Astrocyte (in vitro differentiated cells and primary cell): ENCODE measurements around the gene RAPGEF5.

Experiments
- CTCF ChIP-seq: IDR thresholded peaks from 2 replicates; pipeline ENCODE4 v1.5.1; 2011; ENCODE audit warnings: low read depth, mild to moderate bottlenecking, inconsistent platforms, low read length, moderate library complexity; ENCODE audit not compliant: insufficient read depth
- EZH2 ChIP-seq: IDR thresholded peaks from 2 replicates; pipeline ENCODE4 v1.6.1; 2012; ENCODE audit warnings: mild to moderate bottlenecking, low read length, inconsistent platforms; ENCODE audit not compliant: insufficient read depth

DNA sequence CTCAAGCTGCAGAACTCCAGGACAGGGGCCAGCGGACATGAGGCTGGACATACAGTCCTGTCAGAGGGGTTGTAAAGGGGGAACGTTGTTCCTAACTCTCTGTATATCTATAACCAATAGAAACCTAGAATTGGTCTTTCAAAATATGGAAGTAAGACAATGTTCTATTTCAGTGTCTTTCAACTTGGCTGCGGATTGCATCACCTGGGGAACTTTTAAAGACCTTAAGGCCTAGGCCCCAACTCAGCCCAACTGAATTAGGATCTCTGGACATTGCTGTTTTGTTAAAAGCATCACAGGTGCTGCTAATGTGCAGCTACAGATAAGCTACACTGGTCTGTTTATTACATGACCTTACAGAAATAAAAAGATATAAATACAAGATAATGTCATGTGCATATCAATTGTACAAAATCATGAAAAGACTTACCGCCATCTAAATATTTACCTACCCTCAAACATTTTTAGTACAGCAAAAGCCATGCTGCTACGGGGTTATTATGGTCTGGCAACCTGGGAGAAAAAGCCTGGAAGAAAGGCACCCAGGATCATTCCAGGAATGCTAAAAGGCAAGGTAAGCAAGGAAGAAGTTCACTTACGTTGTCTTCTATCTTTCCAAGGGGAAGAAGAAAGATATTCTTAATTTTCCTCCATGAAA, 169.1 kb downstream of the RAPGEF5 start:
- TF ChIP-seq EZH2 (no peak), CTCF (no peak)
